NCI-H1048 (cell line): ENCODE results near the gene RTN4IP1.
"Not testable (repeated sequence)": the region's sequence is repeated elsewhere in the genome, so short reads cannot be mapped to it uniquely, and the experiment has no call there.

Experiments used
- DNase-seq: peaks from one replicate; lab custom pipeline; 2025; lab: John Stamatoyannopoulos, UW

RTN4IP1 gene

GRCh38 chr6:106627760-106628159 is 1.5 kb downstream of the RTN4IP1 start:
- not testable (repeated sequence) for DNase-seq

- no peak for DNase-seq
These were observed 2.8 kb downstream of the RTN4IP1 start for GRCh38 chr6:106626485-106626884.

GRCh38 chr6:106623039-106623438 is 6.3 kb downstream of the RTN4IP1 start:
- DNase-seq = no peak

- DNase-seq = no peak
These were observed 6.9 kb downstream of the RTN4IP1 start for GRCh38 chr6:106622412-106622811.

- DNase-seq = no peak
These were observed 8.2 kb downstream of the RTN4IP1 start for GRCh38 chr6:106620931-106621672.

- no peak for DNase-seq
These were observed 10.1 kb downstream of the RTN4IP1 start for GRCh38 chr6:106619223-106619622.

GRCh38 chr6:106618324-106618723 is 11.0 kb downstream of the RTN4IP1 start:
- DNase-seq = no peak

GRCh38 chr6:106617857-106618256 is 11.4 kb downstream of the RTN4IP1 start:
- no peak for DNase-seq

- no peak for DNase-seq
These were observed 12.0 kb downstream of the RTN4IP1 start for GRCh38 chr6:106617302-106617701.

GRCh38 chr6:106614592-106615257 is 14.6 kb downstream of the RTN4IP1 start:
- DNase-seq = no peak

- DNase-seq = no peak
These were observed 15.1 kb downstream of the RTN4IP1 start for GRCh38 chr6:106614166-106614565.

- no peak for DNase-seq
These were observed 15.7 kb downstream of the RTN4IP1 start for GRCh38 chr6:106613590-106613989.

GRCh38 chr6:106612671-106613416 is 16.5 kb downstream of the RTN4IP1 start:
- DNase-seq = no peak

GRCh38 chr6:106611030-106611429 is 18.3 kb downstream of the RTN4IP1 start:
- no peak for DNase-seq

- no peak for DNase-seq
These were observed 19.6 kb downstream of the RTN4IP1 start for GRCh38 chr6:106609699-106610098.

- DNase-seq = no peak
These were observed 21.1 kb downstream of the RTN4IP1 start for GRCh38 chr6:106608080-106608668.

- DNase-seq = no peak
These were observed 29.0 kb downstream of the RTN4IP1 start for GRCh38 chr6:106600329-106600728.

- DNase-seq = no peak
These were observed 29.9 kb downstream of the RTN4IP1 start for GRCh38 chr6:106599440-106599839.

- DNase-seq = no peak
These were observed 38.0 kb downstream of the RTN4IP1 start for GRCh38 chr6:106591111-106591825.

GRCh38 chr6:106588937-106589336 is 40.4 kb downstream of the RTN4IP1 start:
- DNase-seq = not testable (repeated sequence)

- DNase-seq = no peak
These were observed 42.4 kb downstream of the RTN4IP1 start for GRCh38 chr6:106586815-106587415.
